ENCODE results near the gene NEGR1. TPM values are rescaled to one million over a fixed set of nuclear protein-coding genes. Genes with fewer than 3 reads are reported as not detected.

Gene NEGR1
- total and polyA plus RNA-seq, 11 donors = 1.7 to 11.3 (median 6.8) TPM

DNA sequence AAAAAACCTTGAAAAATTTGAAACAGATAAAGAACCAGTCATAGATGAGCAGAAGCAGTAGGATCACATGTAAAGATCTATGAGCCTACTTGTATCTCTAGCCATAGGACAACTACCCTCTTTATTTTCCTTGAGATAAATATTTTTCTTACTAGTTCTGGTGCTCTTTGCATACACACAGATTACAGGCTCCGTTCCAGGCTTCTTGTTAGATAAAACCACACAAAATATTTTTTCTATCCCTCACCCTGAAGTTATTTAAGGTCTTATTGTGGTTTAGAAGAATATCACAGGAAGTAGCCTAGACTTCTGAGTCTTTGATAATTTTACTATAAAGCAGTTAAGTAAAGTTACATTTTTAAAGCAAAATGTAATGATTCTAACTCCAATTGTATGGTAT, 512.2 kb downstream of the NEGR1 start:
- TF ChIP-seq POLR2A (IDR thresholded peaks at IDR 0.05) = no peak
- TF ChIP-seq, protein P1, sequence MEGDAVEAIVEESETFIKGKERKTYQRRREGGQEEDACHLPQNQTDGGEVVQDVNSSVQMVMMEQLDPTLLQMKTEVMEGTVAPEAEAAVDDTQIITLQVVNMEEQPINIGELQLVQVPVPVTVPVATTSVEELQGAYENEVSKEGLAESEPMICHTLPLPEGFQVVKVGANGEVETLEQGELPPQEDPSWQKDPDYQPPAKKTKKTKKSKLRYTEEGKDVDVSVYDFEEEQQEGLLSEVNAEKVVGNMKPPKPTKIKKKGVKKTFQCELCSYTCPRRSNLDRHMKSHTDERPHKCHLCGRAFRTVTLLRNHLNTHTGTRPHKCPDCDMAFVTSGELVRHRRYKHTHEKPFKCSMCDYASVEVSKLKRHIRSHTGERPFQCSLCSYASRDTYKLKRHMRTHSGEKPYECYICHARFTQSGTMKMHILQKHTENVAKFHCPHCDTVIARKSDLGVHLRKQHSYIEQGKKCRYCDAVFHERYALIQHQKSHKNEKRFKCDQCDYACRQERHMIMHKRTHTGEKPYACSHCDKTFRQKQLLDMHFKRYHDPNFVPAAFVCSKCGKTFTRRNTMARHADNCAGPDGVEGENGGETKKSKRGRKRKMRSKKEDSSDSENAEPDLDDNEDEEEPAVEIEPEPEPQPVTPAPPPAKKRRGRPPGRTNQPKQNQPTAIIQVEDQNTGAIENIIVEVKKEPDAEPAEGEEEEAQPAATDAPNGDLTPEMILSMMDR (IDR thresholded peaks at IDR 0.05) = no peak
- ATAC-seq (no peak), DNase-seq (no peak)
- Histone ChIP-seq H3K27me3 (no peaks in the 10 kb centered on the region), H3K4me1 (no peaks in the 10 kb centered on the region), H3K27ac (no peak overlapping the region), H3K9me3 (peaks cover 0 to 7% (median 0%) of the 10 kb centered on the region in 12 donors), H3K36me3 (no peaks in the 10 kb centered on the region), H3K4me3 (no peak overlapping the region)
- WGBS, 4 donors = 35 to 60% (median 43%) methylated on average over 1 of the region's 1 CpG
- intact Hi-C loops (cut with DNase I) = no loop called here

DNA sequence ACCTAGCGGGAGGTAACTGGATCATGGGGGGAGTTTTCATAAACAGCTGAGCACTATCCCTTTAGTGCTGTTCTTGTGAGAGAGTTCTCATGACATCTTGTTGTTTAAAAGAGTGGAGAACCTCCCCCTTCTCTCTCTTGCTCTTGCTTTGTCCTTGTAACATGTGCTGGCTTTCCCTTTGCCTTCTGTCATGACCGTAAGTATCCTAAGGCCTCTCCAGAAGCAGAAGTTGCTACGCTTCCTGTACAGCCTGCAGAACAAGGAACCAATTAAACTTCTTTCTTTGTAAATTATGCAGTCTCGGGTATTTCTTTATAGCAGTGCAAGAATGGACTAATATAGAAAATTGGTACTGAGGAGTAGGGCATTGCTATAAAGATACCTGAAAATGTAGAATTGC, 515.6 kb downstream of the NEGR1 start:
- Histone ChIP-seq H3K4me3 (no peak overlapping the region), H3K27me3 (no peaks in the 10 kb centered on the region), H3K4me1 (no peaks in the 10 kb centered on the region), H3K9me3 (peaks cover 0 to 7% (median 0%) of the 10 kb centered on the region in 12 donors), H3K36me3 (no peaks in the 10 kb centered on the region), H3K27ac (no peak overlapping the region)
- WGBS, 4 donors = 84 to 88% (median 86%) methylated on average over 4 of the region's 4 CpGs
- peak in 1 of 4 donors; percentile 34 for ATAC-seq
- no peak for DNase-seq
- intact Hi-C loops (cut with DNase I) = no loop called here
- no peak for TF ChIP-seq POLR2A (IDR thresholded peaks at IDR 0.05)
- TF ChIP-seq, protein P1 (IDR thresholded peaks at IDR 0.05) = no peak

DNA sequence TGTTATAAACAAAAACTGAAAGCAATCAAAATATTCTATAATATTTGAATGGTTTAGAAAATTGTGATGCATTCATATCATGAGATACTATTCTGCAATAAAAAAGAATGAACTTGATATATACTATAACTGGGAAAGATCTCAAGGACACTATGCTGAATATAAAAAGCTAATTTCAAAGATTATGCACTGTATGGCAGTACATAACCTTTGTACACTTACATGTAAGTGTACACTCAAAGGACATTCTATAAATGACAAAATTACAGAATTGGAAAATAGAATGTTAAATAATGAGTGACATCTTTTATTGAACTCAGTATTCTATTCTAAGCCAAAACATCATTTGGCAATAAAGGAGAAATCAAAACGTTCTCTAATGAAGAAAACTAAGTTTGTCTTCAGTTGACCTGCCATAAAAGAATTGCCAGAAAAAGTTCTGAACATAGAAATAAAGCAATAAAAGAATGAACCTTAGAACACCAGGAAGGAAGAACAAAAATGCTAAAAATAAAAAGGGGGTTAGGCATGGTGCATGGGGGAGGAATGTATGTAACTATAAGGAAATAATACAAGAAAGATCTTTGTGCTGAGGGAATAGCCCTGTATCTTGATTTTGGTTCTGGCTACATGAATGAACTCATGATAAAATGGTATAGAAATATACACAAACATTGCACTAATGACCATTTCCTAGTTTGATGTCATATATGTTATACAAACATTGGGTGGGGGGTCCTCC, 519.7 kb downstream of the NEGR1 start:
- no peak overlapping the region for H3K4me3 ChIP-seq
- TF ChIP-seq, protein P1 (IDR thresholded peaks at IDR 0.05) = no peak
- TF ChIP-seq POLR2A (IDR thresholded peaks at IDR 0.05) = no peak
- H3K27me3 ChIP-seq = no peaks in the 10 kb centered on the region
- H3K4me1 ChIP-seq = no peaks in the 10 kb centered on the region
- intact Hi-C loops (cut with DNase I) = no loop called here
- H3K36me3 ChIP-seq = no peaks in the 10 kb centered on the region
- DNase-seq (no peak), ATAC-seq (no peak)
- 59 to 65% (median 61%) methylated on average over 1 of the region's 1 CpG for WGBS, 4 donors
- H3K9me3 ChIP-seq = peaks cover 0 to 7% (median 0%) of the 10 kb centered on the region in 12 donors
- no peak overlapping the region for H3K27ac ChIP-seq

DNA sequence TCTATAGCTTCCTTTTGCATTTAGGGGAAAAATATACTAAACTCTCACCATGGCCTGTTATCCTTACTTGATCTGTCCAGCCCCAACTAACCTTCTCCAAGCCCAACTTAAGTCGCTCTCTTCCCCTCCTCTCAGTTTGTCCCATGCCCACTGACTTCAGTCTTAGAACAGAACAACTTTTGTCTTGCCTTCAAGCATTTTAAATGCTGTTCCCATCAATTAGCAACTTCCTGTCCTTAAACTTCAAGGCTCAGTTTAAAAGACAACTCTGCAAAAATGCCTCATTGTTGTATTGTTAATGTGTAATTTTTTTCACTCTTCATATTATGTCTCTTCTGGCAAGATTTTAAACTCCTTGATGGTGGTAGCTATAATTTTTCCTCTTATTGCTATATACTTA, 526.9 kb downstream of the NEGR1 start:
- TF ChIP-seq, protein P1 (IDR thresholded peaks at IDR 0.05) = no peak
- no peak for TF ChIP-seq POLR2A (IDR thresholded peaks at IDR 0.05)
- Histone ChIP-seq H3K27ac (no peak overlapping the region), H3K36me3 (no peaks in the 10 kb centered on the region), H3K4me3 (no peak overlapping the region), H3K9me3 (no peaks in the 10 kb centered on the region), H3K4me1 (no peaks in the 10 kb centered on the region), H3K27me3 (no peaks in the 10 kb centered on the region)
- 76 to 92% (median 82%) methylated on average over 1 of the region's 1 CpG for WGBS, 4 donors
- intact Hi-C loops (cut with DNase I) = no loop called here
- no peak for DNase-seq
- no peak for ATAC-seq

All from heart left ventricle (tissue), 16 donors.